Esophagus squamous epithelium (tissue), 4 donors: ENCODE results near the gene ERVH48-1.

ENCODE experiments used
- POLR2A ChIP-seq, 4 donors: fragments of 450-650 bp; IDR thresholded peaks; one replicate each; pipeline ENCODE4 v1.6.1; 2017; ENCODE audit warnings: antibody characterized with exemption in 4 of 4, mild to moderate bottlenecking in 4 of 4, moderate library complexity in 3 of 4
- TF ChIP-seq, protein P1 (sequence below), 6 experiments: fragments of 450-650 bp in 4 of 6; fragments of 200-600 bp in 2 of 6; sonication (generic) in 2 of 6; IDR thresholded peaks; one replicate each; pipeline ENCODE4 v1.5.1; 2016 to 2019; ENCODE audit warnings: antibody characterized with exemption in 6 of 6, mild to moderate bottlenecking in 4 of 6, moderate library complexity in 4 of 6

- TF ChIP-seq, protein P1, sequence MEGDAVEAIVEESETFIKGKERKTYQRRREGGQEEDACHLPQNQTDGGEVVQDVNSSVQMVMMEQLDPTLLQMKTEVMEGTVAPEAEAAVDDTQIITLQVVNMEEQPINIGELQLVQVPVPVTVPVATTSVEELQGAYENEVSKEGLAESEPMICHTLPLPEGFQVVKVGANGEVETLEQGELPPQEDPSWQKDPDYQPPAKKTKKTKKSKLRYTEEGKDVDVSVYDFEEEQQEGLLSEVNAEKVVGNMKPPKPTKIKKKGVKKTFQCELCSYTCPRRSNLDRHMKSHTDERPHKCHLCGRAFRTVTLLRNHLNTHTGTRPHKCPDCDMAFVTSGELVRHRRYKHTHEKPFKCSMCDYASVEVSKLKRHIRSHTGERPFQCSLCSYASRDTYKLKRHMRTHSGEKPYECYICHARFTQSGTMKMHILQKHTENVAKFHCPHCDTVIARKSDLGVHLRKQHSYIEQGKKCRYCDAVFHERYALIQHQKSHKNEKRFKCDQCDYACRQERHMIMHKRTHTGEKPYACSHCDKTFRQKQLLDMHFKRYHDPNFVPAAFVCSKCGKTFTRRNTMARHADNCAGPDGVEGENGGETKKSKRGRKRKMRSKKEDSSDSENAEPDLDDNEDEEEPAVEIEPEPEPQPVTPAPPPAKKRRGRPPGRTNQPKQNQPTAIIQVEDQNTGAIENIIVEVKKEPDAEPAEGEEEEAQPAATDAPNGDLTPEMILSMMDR (IDR thresholded peaks at IDR 0.05) = no peak
- TF ChIP-seq POLR2A (IDR thresholded peaks at IDR 0.05) = no peak
Observed at GRCh38 chr21:42918291-42918690, 7.1 kb downstream of the ERVH48-1 start.
